ENCODE data around the gene MAP4K5. TPM values are rescaled to one million over a fixed set of nuclear protein-coding genes. Genes with fewer than 3 reads are reported as not detected.

MAP4K5 gene
- total and polyA plus RNA-seq, 2 donors from 2014 or later: 9.4 to 47.8 TPM

GRCh38 chr14:50375760-50376159, 156.6 kb downstream of the MAP4K5 start:
- intact Hi-C loops (cut with DNase I): no loop called here
- FAIRE-seq (no peak), DNase-seq (no peak)
- no peaks in the 10 kb centered on the region for H3K27me3 ChIP-seq (ENCODE audit: control insufficient read depth, insufficient read depth, low read length)
- H3K4me3 ChIP-seq (ENCODE audit: low read length in 3 of 3): no peak overlapping the region
- H3K36me3 ChIP-seq (ENCODE audit: control insufficient read depth in 2 of 3, insufficient read depth in 3 of 3, low read length in 3 of 3): peaks cover 0 to 7% (median 0%) of the 10 kb centered on the region in 3 donors
- no peak overlapping the region for H3K27ac ChIP-seq (ENCODE audit: low read depth in 2 of 2, low read length in 2 of 2)
- H3K9ac ChIP-seq (ENCODE audit: low read length in 3 of 3): no peak overlapping the region
- H3K9me3 ChIP-seq (ENCODE audit: control insufficient read depth in 2 of 3, insufficient read depth in 1 of 3, low read length in 3 of 3): no peaks in the 10 kb centered on the region
- peaks cover 0 to 5% (median 0%) of the 10 kb centered on the region in 3 donors for H3K4me1 ChIP-seq (ENCODE audit: control insufficient read depth in 2 of 3, insufficient read depth in 2 of 3, low read depth in 1 of 3, low read length in 3 of 3)
- TF ChIP-seq, protein P1, sequence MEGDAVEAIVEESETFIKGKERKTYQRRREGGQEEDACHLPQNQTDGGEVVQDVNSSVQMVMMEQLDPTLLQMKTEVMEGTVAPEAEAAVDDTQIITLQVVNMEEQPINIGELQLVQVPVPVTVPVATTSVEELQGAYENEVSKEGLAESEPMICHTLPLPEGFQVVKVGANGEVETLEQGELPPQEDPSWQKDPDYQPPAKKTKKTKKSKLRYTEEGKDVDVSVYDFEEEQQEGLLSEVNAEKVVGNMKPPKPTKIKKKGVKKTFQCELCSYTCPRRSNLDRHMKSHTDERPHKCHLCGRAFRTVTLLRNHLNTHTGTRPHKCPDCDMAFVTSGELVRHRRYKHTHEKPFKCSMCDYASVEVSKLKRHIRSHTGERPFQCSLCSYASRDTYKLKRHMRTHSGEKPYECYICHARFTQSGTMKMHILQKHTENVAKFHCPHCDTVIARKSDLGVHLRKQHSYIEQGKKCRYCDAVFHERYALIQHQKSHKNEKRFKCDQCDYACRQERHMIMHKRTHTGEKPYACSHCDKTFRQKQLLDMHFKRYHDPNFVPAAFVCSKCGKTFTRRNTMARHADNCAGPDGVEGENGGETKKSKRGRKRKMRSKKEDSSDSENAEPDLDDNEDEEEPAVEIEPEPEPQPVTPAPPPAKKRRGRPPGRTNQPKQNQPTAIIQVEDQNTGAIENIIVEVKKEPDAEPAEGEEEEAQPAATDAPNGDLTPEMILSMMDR (IDR thresholded peaks at IDR 0.05; ENCODE audit: borderline replicate concordance, extremely low read depth, insufficient read depth): no peak

DNA sequence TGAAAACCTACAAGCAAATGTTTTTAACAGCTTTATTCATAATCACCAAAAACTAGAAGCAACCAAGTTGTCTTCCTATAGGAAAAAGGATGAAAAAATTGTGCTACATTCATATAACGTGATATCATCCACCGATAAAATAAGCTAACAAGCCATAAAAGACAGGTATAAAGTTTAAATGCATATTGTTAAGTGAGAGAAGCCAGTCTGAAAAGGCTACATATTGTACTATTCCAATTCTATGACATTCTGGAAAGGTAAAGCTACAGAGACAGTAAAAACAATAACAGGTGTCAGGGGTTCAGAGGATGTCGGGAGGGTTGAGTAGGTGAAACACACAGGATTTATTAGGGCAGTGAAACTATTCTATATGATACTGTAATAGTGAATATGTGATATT, 158.4 kb downstream of the MAP4K5 start:
- TF ChIP-seq, protein P1 (IDR thresholded peaks at IDR 0.05; ENCODE audit: borderline replicate concordance, extremely low read depth, insufficient read depth): no peak
- H3K9me3 ChIP-seq (ENCODE audit: control insufficient read depth in 2 of 3, insufficient read depth in 1 of 3, low read length in 3 of 3): no peaks in the 10 kb centered on the region
- no peak for DNase-seq
- H3K27me3 ChIP-seq (ENCODE audit: control insufficient read depth, insufficient read depth, low read length): no peaks in the 10 kb centered on the region
- peaks cover 0 to 2% (median 0%) of the 10 kb centered on the region in 3 donors for H3K36me3 ChIP-seq (ENCODE audit: control insufficient read depth in 2 of 3, insufficient read depth in 3 of 3, low read length in 3 of 3)
- no peak overlapping the region for H3K9ac ChIP-seq (ENCODE audit: low read length in 3 of 3)
- no peak for FAIRE-seq
- peaks cover 0 to 2% (median 0%) of the 10 kb centered on the region in 3 donors for H3K4me1 ChIP-seq (ENCODE audit: control insufficient read depth in 2 of 3, insufficient read depth in 2 of 3, low read depth in 1 of 3, low read length in 3 of 3)
- no peak overlapping the region for H3K27ac ChIP-seq (ENCODE audit: low read depth in 2 of 2, low read length in 2 of 2)
- H3K4me3 ChIP-seq (ENCODE audit: low read length in 3 of 3): no peak overlapping the region
- intact Hi-C loops (cut with DNase I): no loop called here

- DNase-seq (no peak), FAIRE-seq (no peak)
Measured at GRCh38 chr14:50371546-50371945, 160.8 kb downstream of the MAP4K5 start.

More at GRCh38 chr14:50371546-50371945, 160.8 kb downstream of the MAP4K5 start:
- Histone ChIP-seq H3K9me3 (ENCODE audit: control insufficient read depth in 2 of 3, insufficient read depth in 1 of 3, low read length in 3 of 3) (no peaks in the 10 kb centered on the region), H3K4me1 (ENCODE audit: control insufficient read depth in 2 of 3, insufficient read depth in 2 of 3, low read depth in 1 of 3, low read length in 3 of 3) (peaks cover 0 to 5% (median 3%) of the 10 kb centered on the region in 3 donors), H3K9ac (ENCODE audit: low read length in 3 of 3) (no peak overlapping the region), H3K27ac (ENCODE audit: low read depth in 2 of 2, low read length in 2 of 2) (no peak overlapping the region), H3K36me3 (ENCODE audit: control insufficient read depth in 2 of 3, insufficient read depth in 3 of 3, low read length in 3 of 3) (no peaks in the 10 kb centered on the region), H3K4me3 (ENCODE audit: low read length in 3 of 3) (no peak overlapping the region), H3K27me3 (ENCODE audit: control insufficient read depth, insufficient read depth, low read length) (no peaks in the 10 kb centered on the region)
- TF ChIP-seq, protein P1 (IDR thresholded peaks at IDR 0.05; ENCODE audit: borderline replicate concordance, extremely low read depth, insufficient read depth): no peak
- intact Hi-C loops (cut with DNase I): no loop called here

Other genes starting within 250 kb of the MAP4K5 start
- 12.5 TPM for gene L2HGDH, start 220.3 kb downstream of the MAP4K5 start, total RNA-seq
- gene L2HGDH, start 220.3 kb downstream of the MAP4K5 start, polyA plus RNA-seq (ENCODE audit: insufficient read depth, low read depth, low replicate concordance): 11.1 TPM
- 23.7 TPM for gene DMAC2L, start 220.2 kb downstream of the MAP4K5 start, total RNA-seq
- 27.3 TPM for gene DMAC2L, start 220.2 kb downstream of the MAP4K5 start, polyA plus RNA-seq (ENCODE audit: insufficient read depth, low read depth, low replicate concordance)
- gene CDKL1, start 135.7 kb downstream of the MAP4K5 start, total RNA-seq: 60.0 TPM
- gene CDKL1, start 135.7 kb downstream of the MAP4K5 start, polyA plus RNA-seq (ENCODE audit: insufficient read depth, low read depth, low replicate concordance): 17.9 TPM
- gene ATL1, start 27.6 kb upstream of the MAP4K5 start, total RNA-seq: 5.9 TPM
- gene ATL1, start 27.6 kb upstream of the MAP4K5 start, polyA plus RNA-seq (ENCODE audit: insufficient read depth, low read depth, low replicate concordance): 4.0 TPM
- gene SAV1, start 135.7 kb upstream of the MAP4K5 start, total RNA-seq: 36.9 TPM
- gene SAV1, start 135.7 kb upstream of the MAP4K5 start, polyA plus RNA-seq (ENCODE audit: insufficient read depth, low read depth, low replicate concordance): 18.5 TPM

All from kidney (tissue), 14 donors.